GM19395 (cell line): Measurements from ENCODE around the gene FOXF2.

ENCODE experiments used
- ATAC-seq: cut with Tn5 transposase; IDR thresholded peaks from one replicate; pipeline ENCODE4 v1.9.1; 2021; ENCODE audit warnings: mild to moderate bottlenecking, moderate library complexity; ENCODE audit not compliant: unreplicated experiment

The FOXF2 gene

GRCh38 chr6:1405221-1405620 lies 15.8 kb downstream of the FOXF2 start:
- no peak for ATAC-seq

- ATAC-seq, result no peak
Measured at GRCh38 chr6:1406306-1407072, 17.1 kb downstream of the FOXF2 start.

GRCh38 chr6:1407499-1407990 lies 18.2 kb downstream of the FOXF2 start:
- no peak for ATAC-seq

- ATAC-seq, result no peak
Measured at GRCh38 chr6:1409774-1410465, 20.5 kb downstream of the FOXF2 start.

- no peak for ATAC-seq
Measured at GRCh38 chr6:1412901-1413300, 23.5 kb downstream of the FOXF2 start.

- no peak for ATAC-seq
Measured at GRCh38 chr6:1415416-1416063, 26.2 kb downstream of the FOXF2 start.

- ATAC-seq, result no peak
Measured at GRCh38 chr6:1416191-1416760, 26.9 kb downstream of the FOXF2 start.

- no peak for ATAC-seq
Measured at GRCh38 chr6:1416820-1417219, 27.4 kb downstream of the FOXF2 start.

- ATAC-seq, result no peak
Measured at GRCh38 chr6:1417718-1418117, 28.3 kb downstream of the FOXF2 start.

- no peak for ATAC-seq
Measured at GRCh38 chr6:1418471-1419191, 29.3 kb downstream of the FOXF2 start.

GRCh38 chr6:1420382-1420781 lies 31.0 kb downstream of the FOXF2 start:
- no peak for ATAC-seq

GRCh38 chr6:1422290-1422689 lies 32.9 kb downstream of the FOXF2 start:
- ATAC-seq, result no peak

- ATAC-seq, result no peak
Measured at GRCh38 chr6:1423578-1423977, 34.2 kb downstream of the FOXF2 start.

GRCh38 chr6:1424306-1424927 lies 35.0 kb downstream of the FOXF2 start:
- ATAC-seq, result no peak

GRCh38 chr6:1426416-1426815 lies 37.0 kb downstream of the FOXF2 start:
- no peak for ATAC-seq

GRCh38 chr6:1435806-1436205 lies 46.4 kb downstream of the FOXF2 start:
- no peak for ATAC-seq

- peak; percentile 60 for ATAC-seq
Measured at GRCh38 chr6:1436334-1437306, 47.2 kb downstream of the FOXF2 start.

- no peak for ATAC-seq
Measured at GRCh38 chr6:1437553-1438406, 48.4 kb downstream of the FOXF2 start.
